Measurements from ENCODE around the gene TJP2.

Gene TJP2

GRCh38 chr9:69141851-69142250 lies 32.2 kb upstream of the TJP2 start (continued):
- TF ChIP-seq ZNF362 (tag by site-specific recombination; IDR thresholded peaks at IDR 0.05) (no peak), ZBTB48 (tag by site-specific recombination; IDR thresholded peaks at IDR 0.05) (no peak)

GRCh38 chr9:69143291-69143690 lies 30.8 kb upstream of the TJP2 start:
- H3K27ac ChIP-seq (ENCODE audit: extremely low read depth, low read depth, low read length) = no peak overlapping the region
- no peaks in the 10 kb centered on the region for H3K9me3 ChIP-seq (ENCODE audit: control insufficient read depth, insufficient read depth, low read depth, low read length)
- CTCF ChIA-PET = interaction anchor here (1.1 to 2.7 kb wide), 2 partner anchors 15 to 21 kb away, joined by 3 to 12 read pairs; no protein-coding TSS in a partner anchor
- TF ChIP-seq SCRT1 (tag by site-specific recombination; IDR thresholded peaks at IDR 0.05; ENCODE audit: borderline replicate concordance) (no peak), ZNF423 (tag by site-specific recombination; IDR thresholded peaks at IDR 0.05) (no peak), ZNF521 (tag by site-specific recombination; IDR thresholded peaks at IDR 0.05) (no peak), ZEB2 (tag by site-specific recombination; IDR thresholded peaks at IDR 0.05) (no peak), ZFP69B (tag by site-specific recombination; IDR thresholded peaks at IDR 0.05) (no peak), ZFP3 (tag by site-specific recombination; IDR thresholded peaks at IDR 0.05; ENCODE audit: low read depth) (no peak), ZNF174 (tag by site-specific recombination; IDR thresholded peaks at IDR 0.05) (no peak), MZF1 (tag by site-specific recombination; IDR thresholded peaks at IDR 0.05; ENCODE audit: borderline replicate concordance) (no peak), ZNF350 (tag by site-specific recombination; IDR thresholded peaks at IDR 0.05) (no peak)
- POLR2A ChIA-PET = no interaction called here
- H3K4me3 ChIP-seq (ENCODE audit: low read depth, low read length) = no peak overlapping the region
- no peaks in the 10 kb centered on the region for H3K36me3 ChIP-seq (ENCODE audit: control insufficient read depth in 2 of 2, insufficient read depth in 1 of 2, low read length in 2 of 2)
- H3K4me1 ChIP-seq (ENCODE audit: control insufficient read depth, insufficient read depth, low read length) = no peaks in the 10 kb centered on the region

- H3K27ac ChIP-seq (ENCODE audit: extremely low read depth, low read depth, low read length) = no peak overlapping the region
- no peaks in the 10 kb centered on the region for H3K4me1 ChIP-seq (ENCODE audit: control insufficient read depth, insufficient read depth, low read length)
- CTCF ChIA-PET = interaction anchor here (1.2 to 1.7 kb wide), 3 partner anchors 10 to 91 kb away, joined by 4 to 7 read pairs (median 5); no protein-coding TSS in a partner anchor
- POLR2A ChIA-PET = no interaction called here
- no peak overlapping the region for H3K4me3 ChIP-seq (ENCODE audit: low read depth, low read length)
- no peaks in the 10 kb centered on the region for H3K9me3 ChIP-seq (ENCODE audit: control insufficient read depth, insufficient read depth, low read depth, low read length)
- TF ChIP-seq EGR2 (tag by site-specific recombination; IDR thresholded peaks at IDR 0.05; ENCODE audit: low read depth) (no peak), ZNF280C (tag by site-specific recombination; IDR thresholded peaks at IDR 0.05) (no peak)
- H3K36me3 ChIP-seq (ENCODE audit: control insufficient read depth in 2 of 2, insufficient read depth in 1 of 2, low read length in 2 of 2) = no peaks in the 10 kb centered on the region
Observed at GRCh38 chr9:69145144-69145715, 28.8 kb upstream of the TJP2 start.

GRCh38 chr9:69147041-69147834 lies 26.8 kb upstream of the TJP2 start:
- no peak overlapping the region for H3K4me3 ChIP-seq (ENCODE audit: low read depth, low read length)
- no peak overlapping the region for H3K27ac ChIP-seq (ENCODE audit: extremely low read depth, low read depth, low read length)
- no peaks in the 10 kb centered on the region for H3K36me3 ChIP-seq (ENCODE audit: control insufficient read depth in 2 of 2, insufficient read depth in 1 of 2, low read length in 2 of 2)
- no peaks in the 10 kb centered on the region for H3K9me3 ChIP-seq (ENCODE audit: control insufficient read depth, insufficient read depth, low read depth, low read length)
- ChIA-PET POLR2A (no interaction called here), CTCF (interaction anchor here (0.6 to 3.1 kb wide), 2 partner anchors 11 to 25 kb away, joined by 3 to 15 read pairs; no protein-coding TSS in a partner anchor)
- no peaks in the 10 kb centered on the region for H3K4me1 ChIP-seq (ENCODE audit: control insufficient read depth, insufficient read depth, low read length)
- TF ChIP-seq PRDM4 (tag by site-specific recombination; IDR thresholded peaks at IDR 0.05) = no peak
- TF ChIP-seq FEZF1 (tag by site-specific recombination; IDR thresholded peaks at IDR 0.05) = no peak
- no peak for TF ChIP-seq ZNF747 (tag by site-specific recombination; IDR thresholded peaks at IDR 0.05)
- no peak for TF ChIP-seq ZEB2 (tag by site-specific recombination; IDR thresholded peaks at IDR 0.05)
- TF ChIP-seq ZNF518A (tag by site-specific recombination; conservative IDR thresholded peaks at IDR 0.05; ENCODE audit: low read depth) = no peak
